PC-3 (cell line): Measurements from ENCODE around the gene ZNF132.
"Not testable (repeated sequence)": the region's sequence is repeated elsewhere in the genome, so short reads cannot be mapped to it uniquely, and the experiment has no call there.

Experiments used
- CTCF ChIP-seq: fragments of 300-600 bp; sonication (generic); conservative IDR thresholded peaks from 2 replicates; pipeline ENCODE4 v1.5.1; 2017; ENCODE audit warnings: antibody characterized with exemption, low read depth, mild to moderate bottlenecking, low read length
- EZH2 ChIP-seq: fragments of 300-600 bp; sonication (generic); IDR thresholded peaks from one replicate; pipeline ENCODE4 v1.6.1; 2017; ENCODE audit warnings: antibody characterized with exemption, mild to moderate bottlenecking, low read length; ENCODE audit not compliant: unreplicated experiment

- TF ChIP-seq EZH2, CTCF: not testable (repeated sequence)
Observed at GRCh38 chr19:58449980-58450379, 10.0 kb upstream of the ZNF132 start.
